DND-41 (cell line): ENCODE measurements around the gene TBC1D8.
"Not testable (repeated sequence)": the region's sequence is repeated elsewhere in the genome, so short reads cannot be mapped to it uniquely, and the experiment has no call there.

Experiments
- ATAC-seq: fragments of 200-7000 bp; cut with Tn5 transposase; 3 replicates; pipeline ENCODE4 v1.9.1; 2021; ENCODE audit warnings: low read depth; ENCODE audit not compliant: insufficient read depth
- DNase-seq: peaks from one replicate; pipeline ENCODE4 v3.0.0-alpha.2; 2020
- H2AFZ ChIP-seq: 2 replicates; pipeline ENCODE4 v1.6.0; 2012; ENCODE audit warnings: low read depth, low read length
- H3K27ac ChIP-seq: 2 replicates; pipeline ENCODE4 v1.5.1; 2012; ENCODE audit warnings: low read length, inconsistent platforms
- H3K27me3 ChIP-seq: fragments of 200-600 bp; sonication (generic); 2 replicates; pipeline ENCODE4 v1.6.0; 2012; ENCODE audit warnings: low read length, mild to moderate bottlenecking, inconsistent platforms; ENCODE audit not compliant: insufficient read depth, poor library complexity
- H3K36me3 ChIP-seq: 2 replicates; pipeline ENCODE4 v1.5.1; 2012; ENCODE audit warnings: low read length, inconsistent platforms; ENCODE audit not compliant: insufficient read depth
- H3K4me1 ChIP-seq: 2 replicates; pipeline ENCODE4 v1.5.1; 2012; ENCODE audit warnings: mild to moderate bottlenecking, low read length; ENCODE audit not compliant: insufficient read depth
- H3K4me2 ChIP-seq: 2 replicates; pipeline ENCODE4 v1.6.0; 2012; ENCODE audit warnings: mild to moderate bottlenecking, moderate library complexity, low read length, inconsistent platforms; ENCODE audit not compliant: insufficient read depth
- H3K4me3 ChIP-seq, 2 experiments: fragments of 200-600 bp in 1 of 2; shearing (Covaris generic) in 1 of 2; 2 replicates each; pipeline ENCODE4 v1.5.1; 2012 to 2016; ENCODE audit warnings: inconsistent platforms in 2 of 2, low read length in 2 of 2, mild to moderate bottlenecking in 2 of 2, low read depth in 1 of 2, moderate library complexity in 1 of 2
- H3K79me2 ChIP-seq: 2 replicates; pipeline ENCODE4 v1.6.0; 2012; ENCODE audit warnings: low read length, inconsistent platforms; ENCODE audit not compliant: insufficient read depth
- H3K9ac ChIP-seq: 2 replicates; pipeline ENCODE4 v1.6.0; 2012; ENCODE audit warnings: low read depth, mild to moderate bottlenecking, inconsistent platforms, low read length, moderate library complexity
- H3K9me3 ChIP-seq: 2 replicates; pipeline ENCODE4 v1.5.1; 2012; ENCODE audit warnings: low read length, moderate library complexity, mild to moderate bottlenecking, inconsistent platforms; ENCODE audit not compliant: insufficient read depth, severe bottlenecking
- H4K20me1 ChIP-seq: 2 replicates; pipeline ENCODE4 v1.6.0; 2012; ENCODE audit warnings: low read length; ENCODE audit not compliant: insufficient read depth
- CTCF ChIP-seq: IDR thresholded peaks from 2 replicates; pipeline ENCODE4 v1.5.1; 2012; ENCODE audit warnings: borderline replicate concordance, low read length, moderate library complexity, mild to moderate bottlenecking; ENCODE audit not compliant: poor library complexity, severe bottlenecking; ENCODE audit errors: extremely low read depth
- EZH2 ChIP-seq: IDR thresholded peaks from 3 replicates; pipeline ENCODE4 v1.6.1; 2012; ENCODE audit warnings: borderline replicate concordance, low read depth, mild to moderate bottlenecking, moderate library complexity, low read length, inconsistent platforms; ENCODE audit not compliant: severe bottlenecking

TBC1D8 gene

GRCh38 chr2:101168706-101169105 lies 17.5 kb upstream of the TBC1D8 start:
- Histone ChIP-seq H2AFZ (no peak overlapping the region), H4K20me1 (no peaks in the 10 kb centered on the region), H3K79me2 (no peaks in the 10 kb centered on the region), H3K9ac (no peak overlapping the region), H3K4me2 (no peak overlapping the region), H3K36me3 (no peaks in the 10 kb centered on the region), H3K27me3 (no peaks in the 10 kb centered on the region), H3K4me1 (no peaks in the 10 kb centered on the region), H3K4me3 (no peak overlapping the region), H3K9me3 (peaks cover 18% of the 10 kb centered on the region), H3K27ac (no peak overlapping the region)
- ATAC-seq = no peak
- DNase-seq = no peak
- TF ChIP-seq CTCF (no peak), EZH2 (no peak)

GRCh38 chr2:101167532-101167931 lies 16.4 kb upstream of the TBC1D8 start:
- H2AFZ ChIP-seq, H3K4me2 ChIP-seq, H3K4me1 ChIP-seq, H3K27me3 ChIP-seq, H3K27ac ChIP-seq, DNase-seq, ATAC-seq, H3K9ac ChIP-seq, H3K4me3 ChIP-seq, H4K20me1 ChIP-seq, H3K36me3 ChIP-seq, H3K79me2 ChIP-seq: not testable (repeated sequence)
- peaks cover 11% of the 10 kb centered on the region for H3K9me3 ChIP-seq

GRCh38 chr2:101164021-101164420 lies 12.8 kb upstream of the TBC1D8 start:
- Histone ChIP-seq H3K4me1 (no peaks in the 10 kb centered on the region), H3K9ac (no peak overlapping the region), H3K27ac (no peak overlapping the region), H2AFZ (no peak overlapping the region), H3K4me3 (no peak overlapping the region), H4K20me1 (no peaks in the 10 kb centered on the region), H3K36me3 (no peaks in the 10 kb centered on the region), H3K27me3 (no peaks in the 10 kb centered on the region), H3K4me2 (no peak overlapping the region), H3K9me3 (peaks cover 11% of the 10 kb centered on the region), H3K79me2 (no peaks in the 10 kb centered on the region)
- DNase-seq = no peak
- no peak for TF ChIP-seq EZH2
- no peak for TF ChIP-seq CTCF
- ATAC-seq = no peak

DNA sequence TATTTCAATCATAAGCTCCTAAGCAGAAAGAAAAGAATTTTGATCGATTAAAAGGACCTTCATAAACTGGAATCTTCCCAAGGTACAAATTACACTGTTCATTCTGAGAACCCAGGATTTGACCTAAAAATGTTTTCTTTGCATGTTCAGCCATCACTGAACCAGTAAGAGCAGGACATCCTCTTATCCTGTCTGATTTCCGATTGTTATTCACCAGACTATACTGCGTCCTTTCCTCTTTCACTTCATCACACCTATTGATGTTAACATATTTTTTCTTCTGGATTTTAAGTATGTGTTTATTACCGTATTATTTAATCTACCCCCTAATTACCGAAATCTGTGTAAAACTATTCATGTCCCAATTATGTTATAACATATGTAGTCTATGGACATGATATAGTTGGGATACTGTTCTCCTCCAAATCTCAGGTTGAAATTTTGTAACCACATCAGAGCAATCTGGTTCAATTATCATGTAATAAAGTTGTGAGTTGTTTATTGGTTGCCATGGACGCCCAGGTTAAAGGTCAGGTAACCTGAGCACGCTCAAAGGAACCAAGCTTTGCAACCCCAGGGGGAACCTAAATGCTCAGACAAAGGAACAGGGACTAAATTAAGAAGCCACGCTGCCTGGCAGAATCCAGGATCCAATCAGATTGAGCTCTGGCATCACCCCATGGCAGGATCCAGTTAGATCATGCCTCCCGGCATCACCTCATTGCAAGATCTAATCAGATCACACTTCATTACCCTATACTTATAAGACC lies 11.6 kb upstream of the TBC1D8 start:
- Histone ChIP-seq H3K9ac (no peak overlapping the region), H3K4me1 (no peaks in the 10 kb centered on the region), H3K27ac (no peak overlapping the region), H3K27me3 (no peaks in the 10 kb centered on the region), H3K79me2 (no peaks in the 10 kb centered on the region), H3K4me2 (no peak overlapping the region), H2AFZ (no peak overlapping the region), H3K9me3 (peaks cover 4% of the 10 kb centered on the region), H3K36me3 (no peaks in the 10 kb centered on the region), H3K4me3 (no peak overlapping the region), H4K20me1 (no peaks in the 10 kb centered on the region)
- no peak for ATAC-seq
- TF ChIP-seq EZH2 (no peak), CTCF (no peak)
- no peak for DNase-seq
